ENCODE data around the gene VWA3A.

The VWA3A gene

DNA sequence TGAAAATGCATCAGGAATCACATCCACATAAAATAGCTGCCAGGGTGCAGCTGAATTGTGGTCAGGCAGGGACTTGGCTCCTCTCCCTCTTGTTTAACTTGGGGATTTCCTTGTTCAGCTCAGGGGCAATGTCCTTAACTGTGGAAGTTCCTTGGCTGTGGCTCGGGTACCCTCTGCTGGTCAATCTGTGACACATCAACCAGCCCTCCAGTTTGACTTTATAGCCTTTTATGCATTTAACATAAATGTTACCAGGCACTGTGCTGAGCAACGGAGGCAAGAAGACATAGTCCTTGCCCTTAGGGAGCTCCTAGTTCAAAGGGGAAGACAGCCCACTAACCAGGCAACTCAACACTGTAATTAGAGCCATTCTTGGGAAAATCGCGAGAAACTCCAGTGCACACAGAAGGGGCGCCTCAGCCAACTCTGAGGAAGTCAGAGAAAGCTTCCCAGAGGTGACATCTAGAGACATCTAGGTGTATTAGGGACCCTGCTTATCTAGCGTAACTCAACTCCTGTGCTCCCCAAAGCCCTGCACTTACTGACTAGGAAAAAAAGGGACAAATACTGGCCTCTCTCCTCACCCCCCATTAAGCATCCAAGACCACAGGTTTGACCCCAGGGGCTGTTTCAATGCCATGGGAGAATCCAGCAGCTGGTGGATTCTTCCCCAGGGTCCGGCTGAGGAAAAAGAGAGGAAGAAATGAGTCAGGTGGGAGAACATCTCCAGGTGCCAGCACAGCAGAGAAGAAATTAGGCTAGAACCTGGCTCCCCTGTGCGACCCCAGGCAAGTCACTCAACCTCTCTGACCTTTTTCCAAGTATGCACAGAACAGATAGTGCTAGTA is 96.5 kb downstream of the VWA3A start:
- peak; percentile 83 for DNase-seq (ENCODE audit: low read depth, low spot score)
- TF ChIP-seq, protein P1, sequence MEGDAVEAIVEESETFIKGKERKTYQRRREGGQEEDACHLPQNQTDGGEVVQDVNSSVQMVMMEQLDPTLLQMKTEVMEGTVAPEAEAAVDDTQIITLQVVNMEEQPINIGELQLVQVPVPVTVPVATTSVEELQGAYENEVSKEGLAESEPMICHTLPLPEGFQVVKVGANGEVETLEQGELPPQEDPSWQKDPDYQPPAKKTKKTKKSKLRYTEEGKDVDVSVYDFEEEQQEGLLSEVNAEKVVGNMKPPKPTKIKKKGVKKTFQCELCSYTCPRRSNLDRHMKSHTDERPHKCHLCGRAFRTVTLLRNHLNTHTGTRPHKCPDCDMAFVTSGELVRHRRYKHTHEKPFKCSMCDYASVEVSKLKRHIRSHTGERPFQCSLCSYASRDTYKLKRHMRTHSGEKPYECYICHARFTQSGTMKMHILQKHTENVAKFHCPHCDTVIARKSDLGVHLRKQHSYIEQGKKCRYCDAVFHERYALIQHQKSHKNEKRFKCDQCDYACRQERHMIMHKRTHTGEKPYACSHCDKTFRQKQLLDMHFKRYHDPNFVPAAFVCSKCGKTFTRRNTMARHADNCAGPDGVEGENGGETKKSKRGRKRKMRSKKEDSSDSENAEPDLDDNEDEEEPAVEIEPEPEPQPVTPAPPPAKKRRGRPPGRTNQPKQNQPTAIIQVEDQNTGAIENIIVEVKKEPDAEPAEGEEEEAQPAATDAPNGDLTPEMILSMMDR (IDR thresholded peaks at IDR 0.05; ENCODE audit: insufficient read depth, low read length, missing control alignments): peak; percentile 73
- ChIA-PET CTCF (interaction anchor here (0.6 to 11.8 kb wide), 53 partner anchors 8 to 924 kb away, joined by 3 to 272 read pairs (median 5); partner anchors contain the start of genes MOSMO, PDZD9, POLR3E and UQCRC2), POLR2A (interaction anchor here (0.5 to 1.4 kb wide), 4 partner anchors 90 to 226 kb away, joined by 3 to 5 read pairs (median 4); no protein-coding TSS in a partner anchor)
- no peak overlapping the region for H3K4me3 ChIP-seq (ENCODE audit: low read depth, low read length)

DNA sequence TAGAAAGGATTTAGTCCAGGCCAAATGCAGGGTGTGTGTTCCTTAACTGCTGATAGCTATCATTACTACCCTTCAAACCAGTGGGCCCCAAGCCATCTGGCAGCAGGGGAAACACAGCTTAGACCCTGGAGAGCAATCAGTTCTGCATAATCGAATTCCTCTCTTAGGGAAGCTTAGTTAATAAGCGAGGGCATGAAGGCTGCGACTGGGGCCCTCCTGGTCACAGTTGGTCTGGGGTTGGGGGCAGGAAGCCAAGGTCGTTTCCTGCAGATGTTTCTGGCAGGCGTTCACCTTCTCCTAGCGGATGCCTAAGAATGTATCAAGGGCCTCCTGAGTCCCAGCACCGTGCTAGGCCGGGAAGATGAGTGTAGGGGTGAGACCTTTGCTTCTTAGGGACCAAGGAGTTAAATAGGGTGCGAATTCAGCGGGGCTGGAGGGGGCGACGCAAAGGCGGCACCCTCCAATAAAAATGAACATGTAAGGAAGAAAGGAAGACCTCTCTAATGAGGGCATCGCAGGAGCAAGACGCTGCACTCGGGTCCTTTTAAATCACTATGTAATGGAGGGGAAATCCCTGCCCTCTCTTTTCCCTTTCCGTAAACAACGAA is 97.2 kb downstream of the VWA3A start:
- ChIA-PET CTCF (interaction anchor here (0.7 to 11.8 kb wide), 32 partner anchors 9 to 532 kb away, joined by 3 to 272 read pairs (median 8); partner anchors contain the start of genes MOSMO, PDZD9, POLR3E and UQCRC2), POLR2A (interaction anchor here (1.4 kb wide), 1 partner anchor 188 kb away, joined by 4 read pairs; no protein-coding TSS in a partner anchor)
- TF ChIP-seq, protein P1 (IDR thresholded peaks at IDR 0.05; ENCODE audit: insufficient read depth, low read length, missing control alignments): no peak
- peak overlapping the region; percentile 70 for H3K4me3 ChIP-seq (ENCODE audit: low read depth, low read length)
- no peak for DNase-seq (ENCODE audit: low read depth, low spot score)

DNA sequence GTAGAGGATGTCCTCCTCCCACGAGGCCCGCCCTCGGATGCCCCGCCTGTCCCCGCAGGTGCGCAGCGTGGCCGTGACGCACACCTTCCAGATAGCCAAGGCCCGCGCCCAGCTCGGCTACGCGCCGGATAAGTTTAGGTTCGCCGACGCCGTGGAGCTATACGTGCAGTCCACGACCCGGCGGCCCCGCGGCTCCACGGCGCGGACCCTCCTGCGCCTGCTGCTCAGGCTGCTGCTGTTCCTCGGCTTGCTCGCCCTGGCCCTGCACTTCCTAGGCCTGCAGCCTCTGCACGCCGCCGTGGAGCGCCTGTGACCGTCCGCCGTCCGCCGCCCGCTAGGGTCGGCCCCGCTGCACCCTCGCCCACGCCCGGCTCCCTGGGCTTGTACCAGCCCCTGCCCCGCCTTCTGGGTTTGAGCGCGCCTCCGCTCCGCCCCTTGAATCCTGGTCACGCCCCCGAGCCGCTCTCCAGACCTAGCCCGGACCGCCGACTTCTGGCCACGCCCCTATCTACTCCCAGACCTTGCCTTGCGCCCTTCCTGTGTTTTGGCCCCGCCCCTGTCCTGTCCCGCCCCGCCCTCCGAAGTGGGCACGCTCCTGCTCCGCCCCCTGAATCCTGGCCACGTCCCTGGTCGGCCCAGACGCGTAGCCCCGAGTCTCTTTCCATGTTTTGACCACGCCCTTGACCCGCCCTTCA is 97.9 kb downstream of the VWA3A start:
- POLR2A ChIA-PET: interaction anchor here (1.4 kb wide), 1 partner anchor 189 kb away, joined by 4 read pairs; no protein-coding TSS in a partner anchor
- no peak for DNase-seq (ENCODE audit: low read depth, low spot score)

DNA sequence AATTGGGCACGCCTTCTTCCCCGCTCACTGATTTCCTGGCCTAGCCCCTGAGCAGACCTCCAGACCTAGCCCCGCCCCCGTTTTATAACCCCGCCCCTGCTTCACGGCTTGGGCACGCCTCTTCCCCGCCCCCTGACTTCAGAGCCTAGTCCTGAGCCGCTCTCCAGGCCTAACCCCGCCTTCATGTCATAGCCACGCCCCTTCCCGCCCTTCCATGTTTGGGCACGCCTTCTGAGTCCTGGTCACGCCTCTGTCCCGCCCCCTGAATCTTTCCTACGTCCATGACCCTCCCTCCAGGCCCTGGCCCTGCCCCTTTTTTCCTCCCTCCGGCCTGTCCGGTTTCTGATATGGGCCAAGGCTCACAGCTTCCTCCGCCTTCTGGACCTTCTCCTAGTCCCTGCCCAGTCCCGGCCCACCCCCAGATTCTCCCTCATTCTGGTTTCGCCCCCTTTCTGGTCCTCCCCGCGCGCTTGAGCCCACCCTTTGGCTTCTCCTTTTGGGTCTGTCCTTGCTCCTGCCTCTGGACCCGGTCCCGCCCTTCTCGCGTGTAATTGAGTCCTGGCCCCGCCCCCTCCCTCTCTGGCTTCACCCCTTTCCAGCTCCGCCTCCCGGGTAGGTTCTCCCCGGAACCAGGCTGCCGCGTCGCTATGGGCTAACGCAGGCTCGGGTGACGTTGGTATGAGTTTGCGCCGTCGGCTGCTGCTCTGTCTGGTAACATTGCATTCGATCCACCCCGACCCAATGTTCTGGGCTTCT is 98.6 kb downstream of the VWA3A start:
- CTCF ChIA-PET: interaction anchor here (1.0 to 12.2 kb wide), 5 partner anchors 9 to 628 kb away, joined by 3 to 272 read pairs (median 3); partner anchors contain the start of genes MOSMO, PDZD9 and POLR3E
- POLR2A ChIA-PET: interaction anchor here (0.6 kb wide), 1 partner anchor 164 kb away, joined by 3 read pairs; no protein-coding TSS in a partner anchor
- TF ChIP-seq, protein P1 (IDR thresholded peaks at IDR 0.05; ENCODE audit: insufficient read depth, low read length, missing control alignments): no peak
- peak overlapping the region; percentile 69 for H3K4me3 ChIP-seq (ENCODE audit: low read depth, low read length)
- peak; percentile 97 for DNase-seq (ENCODE audit: low read depth, low spot score)

More for the DNA sequence above, 97.9 kb downstream of the VWA3A start:
- TF ChIP-seq, protein P1 (IDR thresholded peaks at IDR 0.05; ENCODE audit: insufficient read depth, low read length, missing control alignments): no peak
- CTCF ChIA-PET: interaction anchor here (1.1 to 12.2 kb wide), 15 partner anchors 16 to 241 kb away, joined by 3 to 272 read pairs (median 12); partner anchors contain the start of genes MOSMO, PDZD9 and POLR3E
- H3K4me3 ChIP-seq (ENCODE audit: low read depth, low read length): peak overlapping the region; percentile 70

DNA sequence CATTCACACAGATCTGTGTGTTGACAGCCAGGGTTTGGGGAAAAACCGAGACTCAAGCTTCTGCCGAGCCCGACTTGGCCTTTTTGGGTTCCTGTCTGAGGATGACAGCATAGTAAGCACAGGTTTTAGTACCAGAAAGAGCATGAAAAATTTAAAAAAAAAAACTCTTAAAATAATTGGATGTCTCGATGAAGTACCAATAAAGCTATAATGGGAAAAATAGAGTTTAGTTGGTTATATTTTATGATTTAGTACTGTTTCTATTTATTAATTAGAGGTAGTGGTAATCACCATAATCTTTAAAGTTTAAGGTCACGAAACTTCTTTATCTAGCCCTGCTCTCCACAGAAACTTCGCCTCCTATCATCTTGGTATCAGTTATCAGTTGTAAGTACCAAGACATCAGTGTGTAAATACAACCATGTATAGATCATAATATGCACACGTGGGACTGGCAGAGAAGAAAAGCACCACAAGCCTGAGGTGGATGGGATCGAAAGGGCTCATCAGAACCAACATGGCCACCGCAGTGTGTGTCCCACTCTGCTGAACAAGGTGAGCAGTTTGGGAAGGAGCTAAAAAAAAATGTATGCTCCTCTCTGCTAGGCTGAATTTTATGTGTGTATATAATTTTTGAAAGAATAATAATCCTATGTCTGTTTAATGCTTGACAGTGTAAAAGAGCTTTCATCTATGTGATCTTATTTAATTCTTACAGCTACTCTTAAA is 99.4 kb downstream of the VWA3A start:
- DNase-seq (ENCODE audit: low read depth, low spot score): no peak
- ChIA-PET CTCF (interaction anchor here (1.0 to 12.2 kb wide), 5 partner anchors 9 to 628 kb away, joined by 3 to 272 read pairs (median 3); partner anchors contain the start of genes MOSMO, PDZD9 and POLR3E), POLR2A (no interaction called here)
- TF ChIP-seq, protein P1 (IDR thresholded peaks at IDR 0.05; ENCODE audit: insufficient read depth, low read length, missing control alignments): no peak
- H3K4me3 ChIP-seq (ENCODE audit: low read depth, low read length): peak overlapping the region; percentile 69

Data from AG04449 (cell line).